H7 (cell line): Measurements from ENCODE around the gene OR1L6. TPM values are rescaled to one million over a fixed set of nuclear protein-coding genes. Genes with fewer than 3 reads are reported as not detected.

ENCODE experiments used
- DNase-seq: peaks from one replicate; pipeline ENCODE4 v3.0.0; 2012
- H3K27me3 ChIP-seq: 2 replicates; pipeline ENCODE4 v1.6.0; 2011; ENCODE audit warnings: mild to moderate bottlenecking, low read length; ENCODE audit not compliant: control insufficient read depth, insufficient read depth
- H3K36me3 ChIP-seq: replicated peaks from 2 replicates; pipeline ENCODE4 v1.5.1; 2011; ENCODE audit warnings: low read length; ENCODE audit not compliant: control insufficient read depth, insufficient read depth
- H3K4me3 ChIP-seq: 2 replicates; pipeline ENCODE4 v1.5.1; 2011; ENCODE audit warnings: low read depth, mild to moderate bottlenecking, control low read depth, low read length, moderate library complexity; ENCODE audit not compliant: insufficient read depth
- total RNA-seq: library from RNA; depleted of rRNA; stranded (reverse); fragments of >200 nt; shearing (Covaris generic); gene quantifications from 2 replicates; pipeline ENCODE4 v1.2.3, GENCODE V29; 2014; rRNA removed

OR1L6 gene
- not detected in 2 replicates for total RNA-seq

DNA sequence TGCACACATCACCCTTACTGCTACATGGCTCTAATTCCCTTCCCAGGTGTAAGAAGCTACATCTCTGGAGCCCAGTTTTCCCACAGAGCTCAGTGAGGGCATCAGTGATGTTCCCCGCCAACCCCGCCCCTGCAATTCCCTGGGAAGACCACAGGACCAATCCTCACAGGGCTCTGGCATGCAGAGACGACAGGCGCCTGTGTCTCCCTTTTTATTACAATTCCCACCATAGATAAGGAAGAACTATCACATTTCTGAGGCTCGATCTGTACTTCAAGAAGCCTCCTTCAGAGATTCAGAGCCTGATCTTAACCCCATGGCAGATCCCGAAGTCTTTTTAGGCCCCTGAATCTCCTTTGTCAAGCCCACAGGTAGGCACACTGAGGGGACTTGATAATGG is at the start of gene OR1L6:
TSS of gene OR1L6 (plus strand) at position 301 of the 400 bp plus-strand sequence. CDS start 7,545 bp downstream, outside the sequence.
- Histone ChIP-seq H3K4me3 (no peak within 1 kb of the TSS), H3K36me3 (no peaks in the 10 kb centered on the region), H3K27me3 (no peaks in the 10 kb centered on the region)
- no peak for DNase-seq

DNA sequence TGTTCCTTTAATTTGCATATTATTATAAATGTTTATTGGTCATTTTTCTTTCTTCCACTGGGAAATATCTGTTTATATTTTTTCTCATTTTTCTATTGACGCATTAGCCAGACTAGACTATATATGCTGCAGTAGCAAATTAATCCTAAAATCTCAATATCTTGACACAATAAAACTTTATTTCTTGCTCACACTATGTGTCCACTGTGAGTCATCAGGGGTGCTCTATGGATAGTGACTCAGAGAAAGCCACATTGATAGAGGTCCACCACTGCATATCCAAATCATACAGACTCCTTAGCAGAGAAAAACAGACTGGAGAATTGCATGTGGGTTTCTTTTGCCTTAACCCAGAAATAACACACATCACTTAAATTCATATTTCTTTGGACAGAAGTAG is 46.4 kb upstream of the OR1L6 start:
- Histone ChIP-seq H3K36me3 (no peaks in the 10 kb centered on the region), H3K27me3 (no peaks in the 10 kb centered on the region), H3K4me3 (no peak overlapping the region)
- no peak for DNase-seq

GRCh38 chr9:122718038-122718437 is 24.1 kb upstream of the OR1L6 start:
- Histone ChIP-seq H3K4me3 (no peak overlapping the region), H3K27me3 (no peaks in the 10 kb centered on the region), H3K36me3 (no peaks in the 10 kb centered on the region)
- no peak for DNase-seq

DNA sequence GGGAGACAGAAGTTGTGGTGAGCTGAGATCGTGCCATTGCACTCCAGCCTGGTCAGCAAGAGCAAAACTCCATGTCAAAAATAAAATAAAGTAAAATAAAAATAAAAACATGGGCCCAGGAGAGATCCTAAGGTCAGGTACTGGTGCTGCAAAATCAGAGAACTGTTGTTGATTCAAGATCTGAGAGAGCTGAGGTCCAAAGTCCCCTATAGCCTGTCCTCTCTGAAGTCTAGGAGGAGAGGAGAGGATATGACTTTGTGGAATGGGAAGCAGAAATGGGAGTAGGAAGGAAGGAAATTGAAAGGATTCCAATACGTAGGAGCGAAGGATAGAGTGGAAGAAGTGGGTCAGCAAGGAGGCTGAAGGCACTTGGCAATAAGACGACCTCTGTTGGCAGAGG is 22.9 kb upstream of the OR1L6 start:
- Histone ChIP-seq H3K27me3 (no peaks in the 10 kb centered on the region), H3K36me3 (no peaks in the 10 kb centered on the region), H3K4me3 (no peak overlapping the region)
- no peak for DNase-seq

- H3K4me3 ChIP-seq: no peak within 1 kb of the TSS
- no peak for DNase-seq
Measured at GRCh38 chr9:122723690-122724089, 18.4 kb upstream of the OR1L6 start, which contains the start of gene OR1L4. OR1L4 (plus strand) TSS chr9:122723990; CDS start chr9:122723990, 0 bp downstream.

GRCh38 chr9:122754825-122755224 is 12.7 kb downstream of the OR1L6 start:
- no peaks in the 10 kb centered on the region for H3K27me3 ChIP-seq
- no peaks in the 10 kb centered on the region for H3K36me3 ChIP-seq
- no peak overlapping the region for H3K4me3 ChIP-seq
- no peak for DNase-seq

More at GRCh38 chr9:122723690-122724089, 18.4 kb upstream of the OR1L6 start, which contains the start of gene OR1L4:
- H3K36me3 ChIP-seq: no peaks in the 10 kb centered on the region
- H3K27me3 ChIP-seq: no peaks in the 10 kb centered on the region

GRCh38 chr9:122767817-122768216 is 25.7 kb downstream of the OR1L6 start:
- H3K27me3 ChIP-seq: no peaks in the 10 kb centered on the region

DNA sequence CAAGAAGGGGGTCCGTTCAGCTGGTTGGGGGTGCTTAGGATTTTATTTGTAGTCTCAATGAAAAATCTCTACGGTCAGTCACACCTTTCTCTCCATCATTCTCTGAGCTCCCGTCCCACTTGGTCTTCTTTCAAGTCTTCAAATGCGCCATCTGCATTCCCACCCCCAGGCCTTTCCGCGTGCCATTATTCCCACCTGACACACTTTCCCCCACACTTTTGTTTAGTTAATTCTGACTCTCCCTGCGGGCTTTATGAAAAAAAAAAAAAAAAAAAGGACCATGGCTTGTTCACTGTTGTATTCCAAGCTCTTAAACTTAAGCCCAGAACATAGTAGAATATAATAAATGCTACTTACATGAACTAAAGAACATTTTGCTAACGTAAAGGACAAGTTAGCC is 34.9 kb downstream of the OR1L6 start:
- H3K27me3 ChIP-seq: no peaks in the 10 kb centered on the region
- no peaks in the 10 kb centered on the region for H3K36me3 ChIP-seq
- DNase-seq: no peak
- H3K4me3 ChIP-seq: no peak overlapping the region

More at GRCh38 chr9:122767817-122768216, 25.7 kb downstream of the OR1L6 start:
- no peak for DNase-seq
- no peaks in the 10 kb centered on the region for H3K36me3 ChIP-seq
- H3K4me3 ChIP-seq: no peak overlapping the region

GRCh38 chr9:122777935-122778627 is 36.0 kb downstream of the OR1L6 start:
- no peak overlapping the region for H3K4me3 ChIP-seq
- no peaks in the 10 kb centered on the region for H3K36me3 ChIP-seq
- DNase-seq: no peak
- no peaks in the 10 kb centered on the region for H3K27me3 ChIP-seq

DNA sequence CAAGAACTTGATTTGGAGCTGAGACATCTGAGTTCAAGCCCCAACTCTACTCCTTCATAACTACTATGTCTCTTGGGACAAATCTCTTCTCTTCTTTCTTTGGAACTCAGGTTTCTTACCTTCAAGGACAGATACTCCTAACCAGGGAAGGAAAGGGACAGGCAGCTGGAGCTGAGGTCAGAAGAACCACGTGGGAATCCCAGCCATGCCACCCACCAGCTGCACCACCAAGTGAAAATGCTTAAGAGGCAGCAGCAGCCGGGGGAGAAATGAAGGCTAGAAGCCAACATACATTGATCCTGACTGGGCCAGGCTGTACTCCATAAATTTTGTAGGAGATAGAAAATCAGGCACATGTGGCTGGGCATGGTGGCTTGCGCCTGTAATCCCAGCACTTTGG is 37.1 kb downstream of the OR1L6 start:
- Histone ChIP-seq H3K27me3 (no peaks in the 10 kb centered on the region), H3K4me3 (no peak overlapping the region), H3K36me3 (no peaks in the 10 kb centered on the region)
- no peak for DNase-seq

DNA sequence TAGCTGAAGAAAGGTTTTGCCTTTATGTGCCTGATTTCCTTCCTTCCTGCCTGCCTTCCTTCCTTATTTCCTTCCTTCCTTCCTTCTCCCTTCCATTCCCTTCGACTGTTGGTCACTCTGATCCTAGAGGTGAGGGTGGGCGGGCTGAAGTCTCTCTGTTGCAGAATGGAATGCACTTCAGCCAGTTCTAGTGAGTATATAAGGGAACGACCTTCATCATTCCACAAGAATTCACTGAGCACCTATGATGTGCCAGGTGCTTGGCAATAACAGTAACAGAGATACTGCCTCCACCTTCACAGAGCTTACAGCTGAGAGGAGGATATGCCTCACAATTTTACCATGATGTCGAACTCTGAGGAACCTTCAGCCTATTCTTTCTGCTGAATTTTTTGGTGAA is 37.9 kb downstream of the OR1L6 start:
- H3K36me3 ChIP-seq: no peaks in the 10 kb centered on the region
- no peak for DNase-seq

GRCh38 chr9:122781671-122782070 is 39.6 kb downstream of the OR1L6 start:
- DNase-seq: no peak
- Histone ChIP-seq H3K36me3 (no peaks in the 10 kb centered on the region), H3K4me3 (no peak overlapping the region), H3K27me3 (no peaks in the 10 kb centered on the region)

More for the DNA sequence above, 37.9 kb downstream of the OR1L6 start:
- Histone ChIP-seq H3K4me3 (no peak overlapping the region), H3K27me3 (no peaks in the 10 kb centered on the region)

GRCh38 chr9:122785269-122785668 is 43.2 kb downstream of the OR1L6 start:
- H3K36me3 ChIP-seq: no peaks in the 10 kb centered on the region
- no peaks in the 10 kb centered on the region for H3K27me3 ChIP-seq
- DNase-seq: no peak
- H3K4me3 ChIP-seq: no peak overlapping the region

DNA sequence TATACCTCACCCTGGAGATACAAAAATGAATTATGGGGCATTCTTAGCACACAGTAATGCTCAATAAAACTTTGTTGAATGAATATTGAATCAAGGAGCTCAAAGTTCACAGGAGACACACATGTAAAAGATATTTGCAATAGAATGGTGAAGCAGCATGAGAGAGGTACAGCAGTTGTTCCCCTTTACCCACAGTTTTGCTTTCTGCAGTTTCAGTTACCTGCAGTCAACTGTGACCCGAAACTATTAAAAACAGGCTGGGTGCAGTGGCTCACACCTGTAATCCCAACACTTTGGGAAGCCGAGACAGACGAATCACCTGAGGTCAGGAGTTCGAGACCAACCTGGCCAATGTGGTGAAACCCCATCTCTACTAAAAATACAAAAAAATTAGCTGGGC is 44.2 kb downstream of the OR1L6 start:
- Histone ChIP-seq H3K36me3 (no peaks in the 10 kb centered on the region), H3K4me3 (no peak overlapping the region)

GRCh38 chr9:122788831-122789230 is 46.7 kb downstream of the OR1L6 start, which contains the start of gene OR5C1:
OR5C1 (plus strand) TSS chr9:122788933; CDS start chr9:122788933, 0 bp downstream.
- DNase-seq: no peak
- H3K27me3 ChIP-seq: no peaks in the 10 kb centered on the region
- no peak within 1 kb of the TSS for H3K4me3 ChIP-seq
- H3K36me3 ChIP-seq: no peaks in the 10 kb centered on the region

More for the DNA sequence above, 44.2 kb downstream of the OR1L6 start:
- no peak for DNase-seq
- no peaks in the 10 kb centered on the region for H3K27me3 ChIP-seq
